Right ventricle myocardium superior (tissue), 1 donor: ENCODE results near the gene S100PBP. TPM values are rescaled to one million over a fixed set of nuclear protein-coding genes. Genes with fewer than 3 reads are reported as not detected.

Source experiments
- ATAC-seq: fragments of 200-7000 bp; cut with Tn5 transposase; one replicate; pipeline ENCODE4 v1.9.1; 2020; ENCODE audit warnings: mild to moderate bottlenecking; ENCODE audit not compliant: poor library complexity
- DNase-seq: peaks from one replicate; pipeline ENCODE4 v3.0.0-alpha.2; 2020
- intact Hi-C: fragments of 100-400 bp; cut with DNase I; formaldehyde crosslinking; loops from one replicate; pipeline ENCODE4 v1.11.2; 2022
- total RNA-seq: library from RNA; stranded (reverse); fragmentation: NEBNext Ultra II Directional; extraction: Animal tissue kit (Norgen Biotek cat#: 25700); gene quantifications from one replicate; pipeline ENCODE4 v1.2.1, GENCODE V29; 2021
- donor health status: DM: no; HTN: yes; CAD: no; lungs with severe emphysema.

S100PBP gene
- total RNA-seq, 1 donor from 2014 or later, result 12.7 TPM

DNA sequence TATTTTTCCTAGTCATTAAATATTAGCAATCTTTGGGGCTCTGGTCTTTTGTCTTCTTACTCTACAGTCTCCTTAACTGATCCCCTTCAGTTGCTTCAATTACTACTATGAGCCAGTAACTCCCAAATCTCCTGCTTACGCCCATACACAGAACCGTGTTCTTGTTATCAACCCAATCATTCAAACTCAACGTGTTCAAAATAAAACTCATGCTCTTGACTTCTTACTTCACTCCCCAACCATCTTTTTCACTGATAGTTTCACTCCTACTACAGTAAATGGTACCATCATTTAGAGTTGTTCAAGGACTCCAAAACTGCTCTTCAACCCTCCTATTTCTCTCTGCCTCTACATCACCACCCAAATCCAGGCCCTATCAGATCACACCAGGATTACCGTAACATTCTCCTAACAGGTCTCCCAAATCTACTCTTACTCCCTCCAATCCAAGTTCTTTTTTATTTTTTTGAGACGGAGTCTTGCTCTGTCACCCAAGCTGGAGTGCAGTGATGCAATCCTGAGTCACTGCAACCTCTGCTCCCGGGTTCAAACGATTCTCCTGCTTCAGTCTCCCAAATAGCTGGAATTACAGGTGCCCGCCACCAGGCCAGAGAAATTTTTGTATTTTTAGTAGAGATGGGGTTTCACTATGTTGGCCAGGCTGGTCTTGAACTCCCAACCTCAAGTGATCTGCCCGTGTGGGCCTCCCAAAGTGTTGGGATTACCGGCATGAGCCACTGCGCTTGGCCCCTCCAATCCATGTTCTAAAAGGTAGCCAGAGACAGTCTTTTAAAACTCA, 3.3 kb upstream of the S100PBP start:
- DNase-seq (no peak), ATAC-seq (no peak)
- intact Hi-C loops, result no loop called here

DNA sequence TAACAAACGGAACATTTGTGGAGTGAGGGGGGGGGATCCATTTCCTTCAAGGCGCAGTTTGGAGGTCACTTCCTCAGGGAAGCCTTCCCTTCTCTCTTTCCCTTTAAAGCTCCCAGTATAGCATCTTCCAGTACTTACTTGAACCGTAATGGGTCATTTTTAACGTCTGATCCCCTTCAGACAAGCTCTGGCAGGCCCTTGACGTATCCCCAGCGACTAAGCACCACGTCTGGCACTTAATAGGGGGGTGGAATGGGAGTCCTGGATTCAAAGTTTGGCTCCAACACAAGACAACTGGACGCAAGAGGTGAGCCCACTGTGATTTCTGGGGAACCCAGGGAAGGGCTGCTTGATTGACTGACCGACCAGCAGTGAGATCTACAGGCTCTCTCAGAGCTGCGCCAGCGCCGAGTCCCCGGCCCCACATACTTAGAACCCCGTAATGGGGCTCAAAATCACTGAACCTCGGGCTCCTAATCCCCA, 736 bp upstream of the S100PBP start:
- peak; percentile 1 for ATAC-seq
- no peak for DNase-seq
- intact Hi-C loops, result no loop called here

DNA sequence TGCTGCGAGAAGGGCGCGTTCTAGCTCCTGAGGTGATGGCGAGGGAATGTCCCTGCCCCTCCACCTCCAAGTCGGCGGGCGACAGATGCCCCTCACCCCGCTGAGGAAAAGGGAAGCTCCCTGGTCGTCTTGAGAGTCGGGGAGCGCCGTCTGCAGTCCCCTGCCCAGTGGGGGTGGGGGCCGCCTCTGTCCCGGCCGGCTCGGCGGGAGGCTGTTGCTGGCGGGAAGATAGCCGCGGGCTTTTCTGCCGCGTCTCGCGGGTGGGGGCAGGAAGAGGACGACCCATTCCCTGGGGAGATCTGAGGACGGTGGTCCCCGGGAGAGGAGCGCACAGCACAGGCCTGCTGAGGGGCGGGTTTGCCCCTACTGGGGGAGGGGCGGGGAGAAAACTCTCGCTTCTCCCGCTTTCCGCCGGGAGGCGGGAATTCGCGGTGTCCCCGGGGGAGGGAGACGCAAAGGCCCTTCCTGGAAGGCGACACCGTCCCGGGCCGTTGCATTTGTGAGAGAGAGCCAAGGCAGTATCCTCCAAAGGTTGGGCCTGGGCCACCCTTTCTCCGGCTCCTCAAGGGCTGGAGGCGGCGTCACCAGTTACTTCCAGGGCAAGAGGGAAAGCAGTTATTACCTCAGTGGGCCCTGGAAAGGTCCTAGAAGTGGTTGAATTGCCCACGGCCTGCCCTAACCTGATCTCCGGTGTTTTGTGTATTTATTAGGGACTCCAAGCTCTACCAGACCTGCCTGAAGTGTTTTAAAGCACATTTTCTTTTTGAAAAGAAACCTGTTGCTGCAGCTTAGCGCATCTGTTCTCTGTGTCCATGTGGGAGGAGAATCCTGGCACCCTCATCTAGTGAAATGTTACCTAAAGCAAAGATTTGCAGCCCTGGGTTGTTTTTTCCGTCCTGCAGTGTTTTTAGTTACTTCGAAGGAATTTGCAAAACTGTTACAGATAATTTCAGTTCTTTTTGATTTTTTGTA, 648 bp downstream of the S100PBP start:
- peak; percentile 88 for DNase-seq
- ATAC-seq, result peak; percentile 65
- intact Hi-C loops, result no loop called here

DNA sequence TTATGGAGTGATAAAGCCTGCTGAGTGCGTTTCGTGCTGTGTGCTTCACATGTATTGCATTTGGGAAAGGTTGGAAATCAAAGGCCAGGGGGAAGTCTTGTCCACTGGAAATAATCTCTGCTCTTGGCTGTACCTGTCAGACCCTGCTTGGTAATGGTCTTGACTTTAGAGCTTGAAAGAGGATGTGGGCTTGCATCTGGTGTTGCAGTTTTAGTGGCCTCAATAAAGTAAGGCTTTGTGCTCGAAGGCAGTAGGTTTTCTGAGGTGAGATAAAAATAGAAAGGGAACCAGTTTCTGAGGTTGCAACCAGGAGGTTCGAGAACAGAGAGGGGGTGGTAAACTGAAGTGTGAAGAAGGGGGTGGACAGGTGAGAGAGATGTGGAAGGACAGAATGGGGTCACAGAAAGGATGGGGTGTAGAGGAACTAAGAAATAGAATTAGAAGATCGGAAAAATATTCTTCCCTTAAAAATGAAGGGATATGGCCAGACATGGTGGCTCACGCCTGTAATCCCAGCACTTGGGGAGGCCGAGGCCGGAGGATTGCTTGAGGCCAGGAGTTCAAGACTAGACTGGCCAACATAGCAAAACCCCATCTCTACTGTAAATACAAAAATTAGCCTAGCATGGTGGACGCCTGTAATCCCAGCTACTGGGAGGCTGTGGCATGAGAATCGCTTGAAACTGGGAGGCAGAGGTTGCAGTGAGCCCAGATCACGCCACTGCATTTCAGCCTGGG, 1.5 kb downstream of the S100PBP start:
- ATAC-seq, result no peak
- intact Hi-C loops, result no loop called here

DNA sequence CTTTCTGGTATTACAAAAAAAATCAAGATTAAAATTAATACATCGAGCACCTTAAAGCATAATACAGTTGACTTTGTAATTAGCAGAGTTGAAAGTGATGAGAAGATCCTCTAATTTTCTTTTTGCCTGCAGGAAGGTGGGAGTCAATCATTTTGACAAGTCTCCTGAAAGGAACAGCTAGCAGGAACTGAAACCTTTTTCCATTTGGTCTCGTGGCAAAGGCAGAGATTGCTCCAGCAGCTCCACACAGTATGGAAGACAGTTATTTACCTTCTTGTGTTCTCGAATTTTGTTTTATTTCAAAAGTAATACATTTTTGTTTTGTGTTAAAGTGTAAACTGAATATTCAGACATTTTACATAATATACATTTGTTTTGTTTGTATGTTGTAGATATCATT, 7.7 kb downstream of the S100PBP start:
- DNase-seq (no peak), ATAC-seq (no peak)
- intact Hi-C loops, result loop anchor here (10.0 kb wide), 1 partner anchor 50 kb away; the partner anchor contains the start of gene FNDC5

More for the DNA sequence above, 1.5 kb downstream of the S100PBP start:
- no peak for DNase-seq

DNA sequence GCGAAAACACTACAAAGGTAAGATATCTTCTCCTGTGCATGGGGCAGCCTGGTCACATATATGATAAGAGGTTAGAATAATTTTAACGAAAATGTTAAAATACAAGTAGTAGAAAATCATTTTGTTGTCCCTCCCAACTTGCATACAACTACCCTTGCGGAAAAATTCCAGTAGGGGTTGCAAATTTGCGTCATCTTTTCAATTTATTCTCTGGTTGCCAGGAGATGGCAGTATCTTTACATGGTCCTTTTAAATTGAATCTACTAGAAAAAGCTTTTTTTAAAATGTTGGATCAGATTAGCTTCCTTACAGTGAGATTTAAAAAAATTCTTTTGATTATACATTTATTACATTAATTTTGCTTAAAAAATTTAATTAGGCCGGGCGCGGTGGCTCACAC, 10.9 kb downstream of the S100PBP start:
- ATAC-seq, result no peak
- intact Hi-C loops, result loop anchor here (10.0 kb wide), 1 partner anchor 46 kb away; the partner anchor contains the start of gene FNDC5

DNA sequence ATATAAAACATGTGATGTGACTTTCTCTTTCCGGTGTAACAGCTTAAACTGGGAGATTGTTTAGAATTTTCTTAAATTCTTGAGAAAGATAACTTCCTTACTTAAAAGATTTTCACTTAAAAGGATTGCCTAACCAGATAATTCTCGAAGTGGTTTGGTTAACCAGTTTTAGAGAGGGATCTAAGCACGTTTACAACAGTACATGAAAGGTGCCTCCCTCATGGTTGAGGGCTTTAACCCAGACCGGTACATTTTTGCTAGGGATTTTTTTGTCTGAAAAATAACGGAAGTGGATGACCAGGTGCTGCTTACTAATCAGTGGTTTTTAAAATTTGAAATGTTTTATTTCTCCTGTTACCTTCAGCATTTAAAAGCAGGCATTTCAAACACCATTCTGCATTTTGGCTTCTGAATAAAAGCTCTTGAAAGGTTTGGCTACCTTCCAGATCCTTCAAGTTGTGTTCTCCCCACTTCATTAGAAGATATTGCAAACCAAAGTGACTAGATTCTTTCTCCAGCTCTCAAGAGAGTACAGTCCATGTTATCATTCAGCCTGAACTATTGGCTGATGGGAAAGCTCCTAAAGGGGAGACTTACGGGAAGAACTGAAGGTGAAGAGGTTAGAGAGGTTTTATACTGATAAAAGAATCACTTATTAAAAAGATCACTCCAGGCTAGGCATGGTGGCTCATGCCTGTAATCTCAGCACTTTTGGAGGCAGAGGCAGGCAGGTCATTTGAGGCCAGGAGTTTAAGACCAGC, 12.8 kb downstream of the S100PBP start:
- no peak for DNase-seq
- ATAC-seq, result no peak
- intact Hi-C loops, result no loop called here

More for the DNA sequence above, 10.9 kb downstream of the S100PBP start:
- no peak for DNase-seq

DNA sequence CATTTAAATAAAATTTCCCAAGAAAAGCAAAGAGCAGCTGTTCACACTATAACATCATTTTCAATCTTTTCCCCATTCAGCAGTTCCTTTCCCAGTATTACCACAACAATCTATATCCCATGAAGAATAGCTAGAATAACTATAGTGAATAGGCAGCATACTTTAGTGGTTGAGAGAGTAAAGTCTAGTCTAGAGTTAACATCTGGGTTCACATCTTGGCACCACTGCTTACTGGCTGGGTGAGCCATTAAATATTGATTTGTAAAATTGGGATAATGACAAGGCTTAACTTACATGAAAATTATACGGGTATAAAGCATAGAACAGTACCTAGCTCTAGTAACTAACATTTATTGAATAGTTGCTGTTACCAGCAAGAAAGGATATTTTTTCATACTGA, 14.4 kb downstream of the S100PBP start:
- DNase-seq (no peak), ATAC-seq (no peak)
- intact Hi-C loops, result no loop called here

DNA sequence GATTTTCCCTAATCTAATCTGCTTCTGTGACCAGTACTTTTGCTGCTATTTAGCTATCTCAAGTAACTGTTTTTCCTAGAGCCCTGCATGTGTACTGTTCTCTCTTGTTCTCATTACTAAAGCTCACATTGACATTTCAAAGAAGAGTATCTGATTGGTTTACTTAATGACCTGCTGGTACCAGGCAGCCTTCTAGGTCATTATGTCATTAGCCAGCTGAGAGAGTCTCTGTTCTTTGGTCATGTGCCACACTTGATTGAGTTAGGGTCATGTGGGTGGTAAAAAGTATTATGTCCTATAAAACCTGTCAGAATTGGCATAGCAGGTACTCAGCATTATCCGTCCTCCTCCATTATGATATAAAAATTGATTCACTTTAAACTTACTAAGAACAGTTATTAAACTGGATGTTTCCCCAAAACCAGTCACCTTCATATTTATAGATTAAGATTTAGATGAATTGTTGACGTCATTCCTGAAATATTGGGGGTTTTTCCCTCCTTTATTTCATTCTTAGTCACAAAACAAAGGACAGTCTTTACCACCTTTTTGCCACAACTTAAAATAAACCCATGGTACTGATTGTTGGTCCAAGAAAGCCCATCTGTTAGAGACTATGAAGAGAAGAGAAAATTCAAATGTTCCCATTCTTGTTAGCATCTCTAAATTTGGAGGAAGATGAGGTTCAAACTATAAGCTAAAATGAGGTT, 31.1 kb downstream of the S100PBP start:
- ATAC-seq (no peak), DNase-seq (no peak)
- intact Hi-C loops, result no loop called here

DNA sequence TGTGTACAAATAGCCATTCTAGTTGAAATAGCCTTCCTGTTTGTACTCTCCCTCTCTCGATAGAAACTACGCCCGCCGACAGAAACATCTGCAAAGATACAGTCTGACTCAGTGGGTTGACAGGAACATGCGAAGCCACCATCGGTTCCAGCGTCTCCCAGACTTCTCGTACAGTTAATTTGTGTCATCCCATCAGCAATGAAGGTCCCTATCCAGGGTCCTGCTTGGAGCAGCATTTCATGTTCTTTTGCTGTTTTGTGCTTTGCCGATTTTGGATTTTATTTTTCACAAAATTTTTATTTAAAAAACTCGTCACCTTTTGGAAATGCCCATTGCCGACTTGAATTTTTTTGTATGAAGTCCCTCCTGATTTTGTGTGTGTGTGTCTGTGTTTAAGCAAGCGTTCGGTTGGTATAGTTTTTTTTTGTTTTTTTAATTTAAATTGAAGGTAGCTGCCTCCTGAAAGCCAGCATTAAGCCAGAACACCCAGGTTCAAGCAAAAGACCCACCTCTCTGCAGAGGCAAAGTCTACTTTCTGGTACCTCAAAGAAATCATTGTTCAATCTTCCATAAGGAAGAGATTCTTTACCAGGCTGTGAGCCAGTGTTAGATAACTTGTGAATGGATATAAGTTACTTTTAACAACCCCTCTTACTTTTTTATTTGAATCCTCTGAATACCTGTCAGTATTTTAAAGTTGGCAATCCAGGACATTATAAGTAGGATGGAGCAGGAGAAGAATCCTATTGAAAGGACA, 38.6 kb downstream of the S100PBP start:
- no peak for ATAC-seq
- DNase-seq, result no peak
- intact Hi-C loops, result no loop called here

DNA sequence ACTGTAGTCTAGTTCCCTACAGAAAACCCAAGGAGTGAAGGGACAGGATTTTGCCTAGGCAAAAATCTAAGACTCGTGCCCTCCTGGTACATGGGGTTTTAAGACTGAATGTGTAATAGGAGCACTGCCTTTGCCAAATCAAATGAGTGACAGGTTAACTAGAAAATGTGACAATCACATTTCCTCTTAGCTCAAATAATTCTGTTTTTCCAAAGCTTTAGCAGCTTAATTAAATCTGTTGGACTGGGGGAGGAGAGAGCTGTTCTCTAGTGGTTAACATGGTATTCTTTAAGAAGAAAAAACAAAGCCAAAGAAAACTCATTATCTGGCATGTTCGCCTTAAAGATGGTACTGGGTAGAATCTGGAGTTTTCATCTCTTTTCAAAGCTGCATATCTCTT, 40.7 kb downstream of the S100PBP start:
- DNase-seq (no peak), ATAC-seq (no peak)
- intact Hi-C loops, result no loop called here

DNA sequence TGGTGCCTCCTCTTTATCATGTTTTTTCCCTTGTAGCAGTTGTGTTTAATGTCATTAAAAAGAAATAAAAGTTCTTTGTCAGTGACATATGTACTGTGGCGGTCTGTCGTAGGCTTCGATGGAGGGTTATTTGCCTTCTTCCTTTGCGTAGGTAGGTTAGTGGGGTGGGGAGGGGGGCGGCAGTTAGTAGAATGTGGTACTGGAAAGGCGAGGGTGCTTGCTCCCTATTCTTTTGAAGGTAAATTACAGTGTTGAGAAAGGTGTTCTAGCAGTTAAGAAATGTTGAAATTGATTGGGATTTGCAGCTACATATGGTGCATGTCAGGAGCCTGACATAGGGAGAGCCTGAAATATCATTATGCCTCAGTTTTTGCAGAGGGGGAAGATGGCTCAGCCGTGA, 41.3 kb downstream of the S100PBP start:
- DNase-seq (no peak), ATAC-seq (no peak)
- intact Hi-C loops, result no loop called here

DNA sequence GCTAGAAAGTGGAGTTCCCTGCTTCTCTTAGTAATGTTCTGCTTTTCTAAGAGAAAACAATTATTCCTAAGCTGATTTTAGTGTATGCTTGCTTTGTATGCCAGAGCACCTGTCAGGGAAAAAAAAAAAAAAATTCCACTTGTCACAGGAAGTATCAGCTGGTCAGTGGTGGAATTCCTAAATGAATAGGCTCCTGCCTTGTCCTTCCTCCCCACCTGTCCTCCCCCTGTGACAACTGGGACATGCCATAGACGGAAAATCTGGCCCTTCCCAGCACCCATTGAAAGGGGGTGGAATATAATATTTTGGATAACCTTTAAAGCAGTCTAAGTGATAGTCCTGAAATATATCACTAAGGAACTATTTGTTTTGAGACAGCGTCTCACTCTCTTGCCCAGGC, 42.5 kb downstream of the S100PBP start:
- intact Hi-C loops, result no loop called here
- ATAC-seq, result no peak
- no peak for DNase-seq

DNA sequence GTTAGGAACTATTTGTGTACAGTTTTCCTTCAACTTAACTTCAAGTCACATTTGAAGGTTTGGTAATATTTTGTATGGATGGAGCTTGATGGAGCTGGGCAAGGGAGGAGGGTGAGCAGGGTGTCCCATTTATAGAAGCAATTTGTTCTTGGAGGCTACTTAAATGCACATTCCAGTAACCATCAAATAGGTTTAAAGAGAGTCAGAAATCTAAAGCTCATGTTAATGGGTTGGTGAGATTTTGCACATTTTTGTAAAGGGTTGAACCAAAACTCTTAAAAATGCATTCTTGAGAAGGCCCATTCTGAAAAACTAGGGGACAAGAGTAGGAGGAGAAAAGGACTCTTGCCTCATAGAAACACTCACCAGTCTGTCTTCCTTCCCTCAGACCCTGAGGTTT, 43.1 kb downstream of the S100PBP start:
- intact Hi-C loops, result no loop called here
- ATAC-seq (no peak), DNase-seq (no peak)

DNA sequence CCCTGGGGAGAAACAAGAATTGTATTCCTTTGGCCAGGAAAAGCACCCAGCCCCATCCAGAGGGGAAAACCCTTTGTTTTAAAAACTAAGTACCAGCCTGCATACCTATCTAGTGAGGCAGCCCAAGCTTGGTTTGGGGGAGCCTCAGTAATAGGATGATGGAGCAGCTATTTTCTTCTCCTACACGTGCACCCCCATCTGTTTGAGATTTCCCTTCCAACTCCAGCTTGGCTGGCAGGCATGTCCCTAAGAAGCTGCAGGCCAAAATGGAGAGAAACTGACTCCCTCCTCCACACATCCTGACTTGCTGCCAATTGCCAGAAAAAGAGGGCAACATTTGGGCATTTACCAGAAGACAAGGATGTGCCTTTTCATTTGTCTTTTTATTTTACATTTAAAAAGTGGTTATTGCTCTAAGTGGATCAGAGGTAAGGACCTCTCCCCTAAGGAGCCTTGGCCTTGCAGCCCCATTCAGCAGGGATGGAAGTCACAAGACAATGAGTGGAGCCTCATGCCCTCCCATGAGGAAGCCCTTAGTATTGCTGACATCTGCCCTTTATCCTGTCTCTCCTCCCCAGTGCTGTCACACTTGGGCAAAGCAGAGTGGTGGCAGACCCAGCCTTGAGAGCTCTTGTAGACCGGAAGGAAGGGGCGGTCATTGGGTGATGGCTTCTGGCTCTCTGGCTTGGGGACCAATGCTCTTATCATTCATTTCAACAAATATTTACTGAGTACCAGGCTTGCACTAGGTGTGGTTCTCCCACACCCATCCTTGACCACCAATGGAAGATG, 44.6 kb downstream of the S100PBP start:
- intact Hi-C loops, result no loop called here
- DNase-seq (no peak), ATAC-seq (no peak)

DNA sequence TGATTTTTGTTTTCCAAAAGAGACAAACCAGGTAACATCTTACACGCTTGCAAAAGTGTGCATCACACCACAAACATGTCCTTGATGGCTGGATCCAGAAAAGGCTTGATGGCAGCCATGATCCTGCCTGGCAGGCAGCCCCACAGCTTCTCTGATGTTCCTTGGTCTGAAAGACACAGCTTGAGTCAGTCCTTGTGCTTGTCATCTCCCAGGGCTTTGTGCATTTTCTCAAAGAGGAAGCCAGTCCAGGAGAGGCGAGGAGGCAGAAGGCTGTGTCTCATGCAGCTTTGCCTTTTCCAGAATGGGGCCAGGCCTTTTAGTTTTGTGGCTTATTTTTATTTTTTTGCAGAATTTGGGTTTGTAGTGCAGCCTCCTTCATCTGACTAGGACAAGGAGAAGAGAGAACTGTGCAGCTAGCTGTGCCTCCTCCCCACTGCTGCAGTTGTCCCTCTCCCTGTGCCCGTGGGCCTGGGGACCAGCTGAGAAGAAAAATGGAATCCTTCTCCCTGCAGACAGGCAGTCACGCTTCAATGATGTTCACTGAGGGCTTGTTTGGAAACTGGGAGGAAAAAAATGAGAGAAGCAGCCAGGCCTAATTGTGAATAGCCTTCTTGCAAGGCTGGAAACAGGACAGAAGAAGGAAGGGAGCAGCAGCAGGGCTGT, 45.9 kb downstream of the S100PBP start:
- no peak for DNase-seq
- intact Hi-C loops, result no loop called here
- ATAC-seq, result no peak
